ENCODE measurements around the gene CASP9. TPM values are rescaled to one million over a fixed set of nuclear protein-coding genes. Genes with fewer than 3 reads are reported as not detected.

Gene CASP9
- total and polyA plus RNA-seq, 10 of the 15 experiments (the other 5 are each of a cell fraction or from before 2014, with no cell fraction given) = 2.7 to 14.6 (median 7.6) TPM

GRCh38 chr1:15570861-15571260 lies 46.8 kb upstream of the CASP9 start:
- SMC1A ChIA-PET (ENCODE audit: uncharacterized antibody, unreplicated experiment) = interaction anchor here (0.7 to 2.4 kb wide), 8 partner anchors 11 to 169 kb away, joined by 3 to 14 read pairs (median 4); no protein-coding TSS in a partner anchor
- POLR2A ChIA-PET = interaction anchor here (1.4 to 2.4 kb wide), 3 partner anchors 20 to 126 kb away, joined by 3 to 8 read pairs (median 6); partner anchors contain the start of gene DDI2
- H3K9ac ChIP-seq (ENCODE audit: control insufficient read depth, insufficient read depth, low read length) = no peak overlapping the region
- in situ Hi-C loops (cut with MboI) (no loop called here), intact Hi-C loops (cut with micrococcal nuclease; ENCODE audit: unreplicated experiment) (no loop called here)
- H3K4me2 ChIP-seq (ENCODE audit: control insufficient read depth, insufficient read depth) = no peak overlapping the region
- H3K9me3 ChIP-seq (replicated peaks; ENCODE audit: control insufficient read depth, insufficient read depth, low read length) = no peaks in the 10 kb centered on the region
- no peak overlapping the region for H3K4me3 ChIP-seq
- no peaks in the 10 kb centered on the region for H3K79me2 ChIP-seq (ENCODE audit: control insufficient read depth, insufficient read depth, low read length)
- no TSS peak for BruUV-seq (replicated peaks)
- TF ChIP-seq SMAD5 (IDR thresholded peaks at IDR 0.05; ENCODE audit: low read depth) (no peak), ESRRA (IDR thresholded peaks at IDR 0.05; ENCODE audit: low read length) (no peak), ZBTB33 (IDR thresholded peaks at IDR 0.05) (no peak), MTA3 (IDR thresholded peaks at IDR 0.05; ENCODE audit: borderline replicate concordance, low read length) (no peak), HCFC1 (IDR thresholded peaks at IDR 0.05; ENCODE audit: low read length) (no peak), RBBP5 (conservative IDR thresholded peaks at IDR 0.05) (no peak), BCLAF1 (IDR thresholded peaks at IDR 0.05) (no peak), MLLT1 (IDR thresholded peaks at IDR 0.05) (no peak), EZH2 (IDR thresholded peaks at IDR 0.05; ENCODE audit: borderline replicate concordance, control insufficient read depth, low read depth, low read length) (no peak), EGR1 (IDR thresholded peaks at IDR 0.05; ENCODE audit: borderline replicate concordance in 1 of 2, low read depth in 2 of 2, low read length in 2 of 2) (no peak), NBN (IDR thresholded peaks at IDR 0.05) (no peak)
- TF ChIP-seq, protein P1, sequence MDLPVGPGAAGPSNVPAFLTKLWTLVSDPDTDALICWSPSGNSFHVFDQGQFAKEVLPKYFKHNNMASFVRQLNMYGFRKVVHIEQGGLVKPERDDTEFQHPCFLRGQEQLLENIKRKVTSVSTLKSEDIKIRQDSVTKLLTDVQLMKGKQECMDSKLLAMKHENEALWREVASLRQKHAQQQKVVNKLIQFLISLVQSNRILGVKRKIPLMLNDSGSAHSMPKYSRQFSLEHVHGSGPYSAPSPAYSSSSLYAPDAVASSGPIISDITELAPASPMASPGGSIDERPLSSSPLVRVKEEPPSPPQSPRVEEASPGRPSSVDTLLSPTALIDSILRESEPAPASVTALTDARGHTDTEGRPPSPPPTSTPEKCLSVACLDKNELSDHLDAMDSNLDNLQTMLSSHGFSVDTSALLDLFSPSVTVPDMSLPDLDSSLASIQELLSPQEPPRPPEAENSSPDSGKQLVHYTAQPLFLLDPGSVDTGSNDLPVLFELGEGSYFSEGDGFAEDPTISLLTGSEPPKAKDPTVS (IDR thresholded peaks at IDR 0.05; ENCODE audit: low read depth, low read length) = no peak
- TF ChIP-seq, protein P2, sequence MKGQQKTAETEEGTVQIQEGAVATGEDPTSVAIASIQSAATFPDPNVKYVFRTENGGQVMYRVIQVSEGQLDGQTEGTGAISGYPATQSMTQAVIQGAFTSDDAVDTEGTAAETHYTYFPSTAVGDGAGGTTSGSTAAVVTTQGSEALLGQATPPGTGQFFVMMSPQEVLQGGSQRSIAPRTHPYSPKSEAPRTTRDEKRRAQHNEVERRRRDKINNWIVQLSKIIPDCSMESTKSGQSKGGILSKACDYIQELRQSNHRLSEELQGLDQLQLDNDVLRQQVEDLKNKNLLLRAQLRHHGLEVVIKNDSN (IDR thresholded peaks at IDR 0.05; ENCODE audit: borderline replicate concordance, extremely low read length, insufficient read depth, low read depth, low read length) = no peak
- WGBS (ENCODE audit: insufficient coverage, insufficient replicate concordance, low lambda C conversion rate, missing lambda C conversion rate) = 100% methylated on average over 1 of the region's 1 CpG
- peaks cover 2 to 9% of the 10 kb centered on the region in 2 experiments; a peak in 3 of 4 replicates for H3K36me3 ChIP-seq (ENCODE audit: control insufficient read depth in 2 of 2, insufficient read depth in 2 of 2, low read length in 1 of 2)
- no peak overlapping the region for H3K27ac ChIP-seq (ENCODE audit: control insufficient read depth, insufficient read depth)
- H2AFZ ChIP-seq (ENCODE audit: control insufficient read depth, low read depth, low read length) = no peak overlapping the region
- RAD21 ChIA-PET (ENCODE audit: unreplicated experiment) = interaction anchor here (0.7 to 1.3 kb wide), 6 partner anchors 21 to 245 kb away, joined by 3 to 4 read pairs (median 3); partner anchors contain the start of gene DNAJC16
- DNase-seq (ENCODE audit: low read depth, low spot score) (no peak), ATAC-seq (no peak), FAIRE-seq (no peak)
- H3K4me1 ChIP-seq (ENCODE audit: control insufficient read depth, insufficient read depth, low read length) = peaks cover 8% of the 10 kb centered on the region
- H4K20me1 ChIP-seq (ENCODE audit: control insufficient read depth, insufficient read depth) = no peaks in the 10 kb centered on the region
- CTCF ChIA-PET = interaction anchor here (1.5 to 3.0 kb wide), 3 partner anchors 9 to 170 kb away, joined by 4 to 9 read pairs (median 5); partner anchors contain the start of gene DNAJC16
- H3K27me3 ChIP-seq (replicated peaks in 1 of 2; ENCODE audit: control insufficient read depth in 2 of 2, insufficient read depth in 2 of 2, low read length in 1 of 2) = no peaks in the 10 kb centered on the region

All from GM12878 (cell line).